ENCODE results near the gene XXYLT1.

XXYLT1 gene

DNA sequence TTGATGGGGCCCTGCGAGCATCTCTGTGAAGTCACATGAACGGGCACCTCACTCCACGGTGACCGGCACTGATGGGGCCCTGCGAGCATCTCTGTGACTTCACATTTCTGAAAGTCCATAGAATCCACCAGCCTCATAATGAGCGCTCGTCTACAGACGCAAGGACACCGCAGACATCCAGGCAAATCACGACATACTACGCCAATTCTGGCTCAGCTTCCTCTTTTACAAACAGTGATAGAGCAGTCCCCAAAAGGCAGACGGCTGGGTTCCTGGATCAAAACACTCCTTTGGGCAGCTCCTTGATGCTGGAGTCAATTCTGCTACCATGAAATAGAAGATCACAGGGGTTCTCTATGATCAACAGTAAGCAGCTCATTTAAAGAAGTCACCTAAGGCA is 125.4 kb downstream of the XXYLT1 start:
- peaks cover 19% of the 10 kb centered on the region for H3K9me3 Mint-ChIP-seq
- peaks cover 64% of the 10 kb centered on the region for H3K36me3 Mint-ChIP-seq (ENCODE audit: low read depth)
- peaks cover 43% of the 10 kb centered on the region for H3K4me1 Mint-ChIP-seq (ENCODE audit: low read depth)
- peaks cover 9% of the 10 kb centered on the region for H3K27me3 Mint-ChIP-seq
- no peak overlapping the region for H3K27ac Mint-ChIP-seq
- H3K4me3 Mint-ChIP-seq = no peak overlapping the region
- intact Hi-C loops (cut with micrococcal nuclease) = no loop called here

DNA sequence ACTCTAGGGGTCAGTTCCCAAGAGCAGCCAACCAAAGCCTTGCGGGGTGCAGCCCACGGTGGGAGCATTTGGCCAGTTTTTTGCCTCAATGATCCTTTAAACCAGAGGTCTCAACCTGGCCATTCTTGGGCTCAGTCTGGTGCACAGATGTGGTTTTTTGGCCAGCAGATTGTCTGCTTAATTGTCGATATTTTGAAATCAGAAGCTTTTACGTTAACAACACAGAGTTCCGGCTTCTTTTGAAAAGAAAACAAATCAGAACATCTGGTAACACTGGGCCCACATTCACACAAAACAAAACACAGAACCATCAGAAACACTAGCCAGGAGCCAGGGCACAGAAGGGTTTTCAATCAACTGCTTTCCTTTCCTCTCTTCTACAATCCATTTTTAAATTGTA is 127.7 kb downstream of the XXYLT1 start:
- Mint-ChIP-seq H3K36me3 (ENCODE audit: low read depth) (peaks cover 64% of the 10 kb centered on the region), H3K4me3 (no peak overlapping the region), H3K9me3 (peaks cover 25% of the 10 kb centered on the region), H3K4me1 (ENCODE audit: low read depth) (peaks cover 20% of the 10 kb centered on the region), H3K27me3 (peaks cover 5% of the 10 kb centered on the region), H3K27ac (no peak overlapping the region)
- intact Hi-C loops (cut with micrococcal nuclease) = no loop called here

DNA sequence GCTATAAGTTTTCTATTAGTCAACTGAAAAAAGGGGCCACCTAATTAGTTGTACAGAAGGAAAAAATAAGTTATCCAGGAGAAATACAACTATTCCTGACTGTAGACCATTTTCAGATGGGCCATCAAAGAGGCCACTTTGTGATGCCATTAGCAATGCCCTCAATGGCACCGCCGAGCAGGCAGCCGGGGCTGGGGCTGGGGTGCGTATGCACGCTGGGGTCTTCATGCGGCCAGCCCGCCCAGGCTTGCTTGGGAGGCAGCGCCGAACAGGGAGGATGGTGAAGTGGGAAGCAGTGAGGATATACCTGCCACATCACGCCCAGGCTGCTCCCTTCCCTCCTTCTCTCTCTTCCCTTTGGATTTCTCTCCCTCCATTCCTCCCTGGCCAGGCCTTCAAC is 128.4 kb downstream of the XXYLT1 start:
- intact Hi-C loops (cut with micrococcal nuclease) = no loop called here

DNA sequence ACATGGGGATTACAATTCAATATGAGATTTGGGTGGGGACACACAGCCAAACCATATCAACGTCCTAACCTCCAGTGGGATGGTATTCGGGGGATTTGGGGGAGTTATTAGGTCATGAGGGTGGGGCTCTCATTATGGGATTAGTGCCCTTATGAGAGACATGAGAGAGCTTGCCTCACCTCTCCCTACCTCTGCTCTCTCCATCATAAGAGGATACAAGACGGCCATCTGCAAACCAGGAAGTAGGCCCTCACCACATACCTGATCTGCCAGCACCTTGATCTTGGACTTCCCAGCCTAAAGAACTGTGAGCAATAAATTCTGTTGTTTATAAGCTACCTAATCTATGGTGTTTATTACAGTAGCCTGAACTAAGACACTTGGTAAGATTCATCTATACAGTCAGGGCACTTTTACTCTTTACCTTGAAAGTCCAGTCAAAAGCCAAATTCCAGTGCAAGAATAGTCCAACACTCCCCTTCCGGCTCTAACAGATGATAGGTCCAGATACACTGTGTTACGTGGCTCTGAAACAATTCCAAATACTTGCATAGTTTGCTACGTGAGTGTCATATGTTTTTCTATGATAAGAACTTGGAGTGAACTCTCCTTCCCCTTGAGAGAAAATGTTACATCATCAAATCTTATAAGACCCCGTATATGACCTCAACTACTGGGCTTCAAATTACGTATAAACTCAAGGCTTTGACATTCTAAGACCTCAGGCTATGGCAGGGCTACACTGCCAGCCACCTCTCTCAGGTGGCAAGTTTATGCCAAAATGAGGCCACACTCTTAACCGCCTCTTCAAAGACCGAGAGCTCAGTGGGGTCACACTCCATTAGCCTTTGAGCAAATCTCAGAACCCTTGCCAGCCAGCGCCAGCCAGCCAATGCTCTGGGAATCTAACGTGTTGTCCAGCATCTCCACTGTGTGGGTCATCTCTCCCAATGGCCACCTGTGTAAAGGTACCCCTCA is 129.9 kb downstream of the XXYLT1 start:
- H3K36me3 Mint-ChIP-seq (ENCODE audit: low read depth) = peaks cover 69% of the 10 kb centered on the region
- peaks cover 25% of the 10 kb centered on the region for H3K9me3 Mint-ChIP-seq
- no peak overlapping the region for H3K4me3 Mint-ChIP-seq
- H3K27me3 Mint-ChIP-seq = no peaks in the 10 kb centered on the region
- no peak overlapping the region for H3K27ac Mint-ChIP-seq
- intact Hi-C loops (cut with micrococcal nuclease) = no loop called here
- H3K4me1 Mint-ChIP-seq (ENCODE audit: low read depth) = peaks cover 17% of the 10 kb centered on the region

More for the DNA sequence above, 128.4 kb downstream of the XXYLT1 start:
- Mint-ChIP-seq H3K27ac (no peak overlapping the region), H3K4me1 (ENCODE audit: low read depth) (peaks cover 13% of the 10 kb centered on the region), H3K4me3 (no peak overlapping the region), H3K27me3 (peaks cover under 1% of the 10 kb centered on the region), H3K9me3 (peaks cover 25% of the 10 kb centered on the region), H3K36me3 (ENCODE audit: low read depth) (peaks cover 60% of the 10 kb centered on the region)

DNA sequence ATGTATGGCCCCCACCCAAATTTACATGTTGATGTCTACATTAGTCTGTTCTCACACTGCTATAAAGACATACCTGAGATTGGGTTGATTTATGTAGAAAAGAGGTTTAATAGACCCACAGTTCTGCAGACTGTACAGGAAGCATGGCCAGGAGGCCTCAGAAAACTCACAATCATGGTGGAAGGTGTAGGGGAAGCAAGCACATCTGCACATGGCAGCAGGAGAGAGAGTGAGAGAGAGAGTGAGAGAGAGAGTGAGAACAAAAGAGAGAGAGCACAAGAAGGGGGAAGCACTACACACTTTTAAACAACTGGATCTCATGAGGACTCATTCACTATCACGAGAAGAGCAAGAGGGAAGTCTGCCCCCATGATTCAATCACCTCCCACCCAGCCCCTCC is 130.5 kb downstream of the XXYLT1 start:
- Mint-ChIP-seq H3K27ac (no peak overlapping the region), H3K4me3 (no peak overlapping the region), H3K27me3 (no peaks in the 10 kb centered on the region), H3K9me3 (peaks cover 25% of the 10 kb centered on the region), H3K4me1 (ENCODE audit: low read depth) (peaks cover 17% of the 10 kb centered on the region), H3K36me3 (ENCODE audit: low read depth) (peaks cover 76% of the 10 kb centered on the region)
- intact Hi-C loops (cut with micrococcal nuclease) = no loop called here

DNA sequence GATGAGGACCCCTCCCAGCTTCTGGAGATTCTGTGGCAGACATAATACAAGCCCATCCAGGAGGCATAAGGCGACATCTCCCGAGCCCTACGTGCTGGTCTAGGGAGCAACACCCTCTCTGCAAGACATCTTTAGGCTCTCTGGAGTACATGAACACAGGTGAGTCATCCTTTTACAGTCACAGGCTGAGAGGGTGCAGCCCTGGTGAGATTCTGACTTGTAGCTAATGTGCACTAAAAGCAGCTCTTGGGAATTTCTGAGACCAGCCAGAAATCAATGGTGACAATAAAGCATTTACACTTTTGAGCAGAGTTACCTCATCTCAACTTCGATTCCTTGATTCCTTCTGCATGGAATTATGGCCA is 131.1 kb downstream of the XXYLT1 start:
- intact Hi-C loops (cut with micrococcal nuclease) = no loop called here
- Mint-ChIP-seq H3K27me3 (no peaks in the 10 kb centered on the region), H3K9me3 (peaks cover 25% of the 10 kb centered on the region), H3K27ac (no peak overlapping the region), H3K4me3 (no peak overlapping the region), H3K4me1 (ENCODE audit: low read depth) (peaks cover 14% of the 10 kb centered on the region), H3K36me3 (ENCODE audit: low read depth) (peaks cover 76% of the 10 kb centered on the region)

DNA sequence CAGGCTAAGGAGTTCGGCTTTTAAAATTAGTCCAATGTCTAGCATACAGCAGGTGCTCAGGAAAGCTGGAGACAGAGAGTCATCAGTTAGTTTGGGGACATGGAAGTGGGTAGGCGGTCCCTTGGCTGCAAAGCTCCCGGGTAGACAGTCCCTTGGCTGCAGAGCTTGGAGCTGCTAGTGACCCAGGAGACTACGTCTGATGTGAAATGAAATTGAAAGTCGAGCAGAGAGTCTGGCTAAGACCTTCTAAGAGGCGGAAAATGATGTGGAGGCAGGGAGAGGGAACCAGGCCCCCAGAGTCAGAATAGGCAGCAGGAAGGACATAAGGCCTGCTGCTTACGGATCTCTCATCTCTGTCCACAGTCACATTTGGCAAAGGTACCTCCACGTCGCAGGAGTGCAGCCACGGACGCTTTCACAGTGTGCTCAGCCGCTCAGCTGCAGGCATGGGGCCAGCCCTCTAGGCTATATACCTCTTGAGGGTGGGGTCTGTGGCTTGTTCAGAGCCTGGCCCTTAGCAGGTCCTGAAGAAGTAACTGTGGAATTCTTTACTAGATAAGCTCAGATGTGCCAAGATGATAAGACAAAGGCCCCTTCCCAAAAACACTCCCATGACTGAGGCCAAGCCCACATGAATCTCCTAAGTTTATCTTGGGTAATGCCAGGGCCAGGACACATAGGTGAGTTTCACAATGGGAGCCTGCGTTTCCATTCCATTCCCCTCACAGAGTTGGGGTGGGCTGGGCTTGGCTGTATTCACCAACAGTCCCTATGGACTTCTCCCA is 131.7 kb downstream of the XXYLT1 start:
- intact Hi-C loops (cut with micrococcal nuclease) = no loop called here
- H3K36me3 Mint-ChIP-seq (ENCODE audit: low read depth) = peaks cover 77% of the 10 kb centered on the region

DNA sequence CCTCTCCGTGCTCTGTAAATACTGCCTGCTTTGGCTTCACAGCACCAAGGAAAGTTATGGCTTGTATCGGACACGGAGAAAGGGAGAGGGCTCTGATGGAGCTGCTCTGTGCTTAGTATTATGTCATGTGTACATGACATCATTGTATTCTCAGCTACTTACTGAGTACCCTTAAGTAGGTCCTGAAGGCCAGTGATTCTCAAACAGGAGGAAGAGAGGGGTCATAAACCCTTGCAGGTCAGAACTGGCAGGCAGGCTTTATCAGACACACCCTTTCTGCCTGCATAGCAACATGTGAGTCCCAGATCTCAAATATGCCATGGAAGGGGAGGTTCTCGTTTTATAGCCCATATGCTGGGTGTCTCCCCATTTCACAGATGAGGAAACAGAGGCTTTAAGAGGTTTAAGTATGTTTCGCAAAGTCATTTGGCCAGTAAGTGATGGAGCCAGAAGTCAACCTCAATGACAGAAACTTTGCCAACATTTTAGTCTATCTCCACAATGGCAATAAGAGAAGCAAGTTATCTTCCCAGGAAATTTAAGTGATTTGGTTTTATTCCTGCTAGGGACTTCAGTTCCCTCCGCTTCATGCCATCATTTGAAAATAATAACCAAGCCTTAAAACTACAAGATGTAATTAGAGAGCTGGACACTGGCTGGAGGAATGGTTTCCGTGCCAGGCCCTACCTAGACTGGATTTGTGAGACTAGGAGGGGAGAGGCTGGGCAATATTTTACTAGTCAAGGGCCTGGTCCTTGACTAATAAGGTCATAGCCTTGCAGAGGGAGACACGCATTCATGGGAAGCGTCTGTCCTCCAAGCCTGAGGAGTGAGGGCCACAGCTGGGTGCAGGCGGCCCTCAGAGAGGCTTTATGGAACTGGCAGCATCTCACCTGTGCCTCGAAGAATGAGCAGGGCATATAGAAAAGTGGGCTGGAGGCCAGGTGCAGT is 133.0 kb downstream of the XXYLT1 start:
- Mint-ChIP-seq H3K27me3 (no peaks in the 10 kb centered on the region), H3K4me1 (ENCODE audit: low read depth) (peaks cover 10% of the 10 kb centered on the region), H3K9me3 (peaks cover 25% of the 10 kb centered on the region), H3K27ac (no peak overlapping the region), H3K36me3 (ENCODE audit: low read depth) (peaks cover 85% of the 10 kb centered on the region), H3K4me3 (no peak overlapping the region)
- intact Hi-C loops (cut with micrococcal nuclease) = no loop called here

More for the DNA sequence above, 131.7 kb downstream of the XXYLT1 start:
- no peak overlapping the region for H3K4me3 Mint-ChIP-seq
- no peak overlapping the region for H3K27ac Mint-ChIP-seq
- no peaks in the 10 kb centered on the region for H3K27me3 Mint-ChIP-seq
- H3K4me1 Mint-ChIP-seq (ENCODE audit: low read depth) = peaks cover 10% of the 10 kb centered on the region
- H3K9me3 Mint-ChIP-seq = peaks cover 25% of the 10 kb centered on the region

DNA sequence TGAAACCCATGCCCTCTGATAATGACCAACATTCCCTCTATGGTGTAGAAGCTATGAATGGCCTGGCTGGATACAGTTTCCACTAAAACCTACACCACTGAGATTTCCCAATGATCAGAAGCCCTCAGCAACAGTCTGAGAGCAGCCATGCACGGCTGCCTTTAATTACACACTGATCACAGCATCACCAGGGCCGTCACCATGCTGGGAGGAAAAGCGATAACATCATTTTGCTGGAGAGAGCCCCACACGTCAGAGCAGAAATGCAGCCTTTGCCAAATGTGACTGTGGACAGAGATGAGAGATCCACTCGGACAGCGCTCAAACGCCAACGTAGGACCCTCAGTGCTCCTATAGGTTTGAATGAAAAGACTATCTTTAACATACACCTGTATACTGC is 135.0 kb downstream of the XXYLT1 start:
- peaks cover 69% of the 10 kb centered on the region for H3K36me3 Mint-ChIP-seq (ENCODE audit: low read depth)
- intact Hi-C loops (cut with micrococcal nuclease) = no loop called here
- peaks cover 18% of the 10 kb centered on the region for H3K4me1 Mint-ChIP-seq (ENCODE audit: low read depth)
- H3K27ac Mint-ChIP-seq = no peak overlapping the region
- H3K27me3 Mint-ChIP-seq = no peaks in the 10 kb centered on the region
- H3K4me3 Mint-ChIP-seq = no peak overlapping the region
- peaks cover 10% of the 10 kb centered on the region for H3K9me3 Mint-ChIP-seq

DNA sequence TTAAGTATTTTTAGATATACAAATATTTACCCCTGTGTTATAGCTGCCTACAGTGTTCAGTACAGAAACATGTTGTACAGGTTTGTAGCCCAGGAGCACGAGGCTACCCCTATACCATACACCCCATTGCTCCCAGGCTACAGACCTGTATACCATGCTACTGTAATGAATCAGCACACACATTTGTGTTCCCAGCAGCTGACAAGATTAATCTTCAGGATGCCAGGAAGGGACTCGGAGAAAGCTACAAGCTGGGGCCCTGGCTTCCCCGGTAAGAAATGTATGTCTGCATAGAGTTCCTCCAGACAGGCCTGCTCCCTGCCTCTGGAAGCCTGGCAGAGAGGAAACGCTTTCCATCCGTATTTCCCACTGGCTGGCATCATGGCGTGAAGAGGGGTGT is 136.5 kb downstream of the XXYLT1 start:
- Mint-ChIP-seq H3K9me3 (no peaks in the 10 kb centered on the region), H3K27ac (no peak overlapping the region)
- intact Hi-C loops (cut with micrococcal nuclease) = no loop called here

DNA sequence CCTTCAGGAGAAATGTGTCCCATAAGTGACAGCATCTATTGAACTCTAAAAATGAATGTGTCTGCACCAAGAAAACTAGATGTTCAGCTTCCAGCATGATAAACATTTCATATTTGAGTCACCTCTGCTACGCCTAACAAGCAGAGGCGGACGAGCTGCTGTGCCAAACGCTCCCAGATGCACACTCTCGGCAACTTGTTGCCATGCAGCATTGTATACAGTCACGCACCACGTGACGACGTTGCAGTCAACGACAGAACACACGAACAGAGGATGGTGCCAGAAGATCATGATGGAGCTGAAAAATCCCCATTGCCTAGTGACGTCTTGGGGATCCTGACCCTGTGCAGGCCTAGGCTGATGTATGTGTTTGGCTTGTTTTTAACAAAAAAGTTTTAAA is 137.5 kb downstream of the XXYLT1 start:
- H3K4me1 Mint-ChIP-seq (ENCODE audit: low read depth) = peaks cover 40% of the 10 kb centered on the region
- peaks cover 56% of the 10 kb centered on the region for H3K36me3 Mint-ChIP-seq (ENCODE audit: low read depth)
- no peaks in the 10 kb centered on the region for H3K27me3 Mint-ChIP-seq
- H3K9me3 Mint-ChIP-seq = no peaks in the 10 kb centered on the region
- intact Hi-C loops (cut with micrococcal nuclease) = no loop called here
- H3K4me3 Mint-ChIP-seq = no peak overlapping the region
- no peak overlapping the region for H3K27ac Mint-ChIP-seq

More for the DNA sequence above, 136.5 kb downstream of the XXYLT1 start:
- Mint-ChIP-seq H3K27me3 (no peaks in the 10 kb centered on the region), H3K4me3 (no peak overlapping the region), H3K36me3 (ENCODE audit: low read depth) (peaks cover 57% of the 10 kb centered on the region), H3K4me1 (ENCODE audit: low read depth) (peaks cover 32% of the 10 kb centered on the region)

DNA sequence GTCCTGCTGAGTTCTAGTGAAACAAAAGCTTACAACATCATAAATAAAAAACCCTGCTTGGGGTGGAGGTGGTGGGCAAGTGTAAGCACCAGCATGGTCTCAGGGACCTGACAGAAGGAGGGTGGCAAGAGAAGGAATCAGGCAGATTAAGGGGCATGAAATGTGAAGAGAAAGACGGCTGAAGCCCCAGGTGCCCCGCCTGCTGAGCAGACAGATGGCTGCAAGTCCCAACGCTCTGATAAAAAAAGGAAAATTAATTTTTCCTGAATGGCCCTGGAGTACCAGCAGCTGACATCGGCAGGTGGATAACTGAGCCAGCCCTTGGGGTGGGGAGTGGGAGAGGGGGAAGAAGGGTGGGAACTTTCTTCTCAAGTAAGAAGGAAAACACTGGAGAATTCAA is 137.9 kb downstream of the XXYLT1 start:
- no peaks in the 10 kb centered on the region for H3K27me3 Mint-ChIP-seq
- no peak overlapping the region for H3K4me3 Mint-ChIP-seq
- intact Hi-C loops (cut with micrococcal nuclease) = no loop called here
- peaks cover 56% of the 10 kb centered on the region for H3K36me3 Mint-ChIP-seq (ENCODE audit: low read depth)
- peaks cover 44% of the 10 kb centered on the region for H3K4me1 Mint-ChIP-seq (ENCODE audit: low read depth)
- H3K9me3 Mint-ChIP-seq = no peaks in the 10 kb centered on the region
- H3K27ac Mint-ChIP-seq = no peak overlapping the region

DNA sequence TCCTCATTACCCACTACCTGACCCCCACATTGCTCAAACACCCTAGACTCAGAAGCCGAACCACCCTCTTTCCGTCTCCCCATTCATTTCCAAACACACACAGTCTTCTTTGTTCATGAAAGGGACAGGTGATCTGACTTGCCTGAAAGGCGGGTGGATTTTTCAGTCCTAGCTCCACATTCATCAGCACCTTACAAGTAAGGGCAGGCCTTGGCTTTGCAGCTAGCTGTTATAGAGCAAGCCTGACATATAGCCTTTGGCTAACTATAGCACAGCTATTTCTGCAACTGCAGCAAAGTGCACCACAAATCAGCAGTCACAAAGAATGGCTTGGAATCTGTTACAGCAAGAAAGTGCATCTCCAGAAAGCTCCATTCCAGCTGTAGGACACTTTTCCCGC is 139.8 kb downstream of the XXYLT1 start:
- Mint-ChIP-seq H3K9me3 (no peaks in the 10 kb centered on the region), H3K4me3 (no peak overlapping the region), H3K27me3 (no peaks in the 10 kb centered on the region), H3K36me3 (ENCODE audit: low read depth) (peaks cover 61% of the 10 kb centered on the region), H3K4me1 (ENCODE audit: low read depth) (peaks cover 41% of the 10 kb centered on the region), H3K27ac (no peak overlapping the region)
- intact Hi-C loops (cut with micrococcal nuclease) = no loop called here
